Measurements from ENCODE around the gene GPER1.
A peak's percentile ranks its signal among the peaks of the same experiment; 100 is the strongest.
"Not testable (repeated sequence)": the region's sequence is repeated elsewhere in the genome, so short reads cannot be mapped to it uniquely, and the experiment has no call there.

Gene GPER1

GRCh38 chr7:1087952-1088920 is at the start of gene GPER1:
TSS of gene GPER1 (plus strand) at chr7:1088113. CDS start at chr7:1091729, 3,616 bp downstream.
- peak; percentile 24 for DNase-seq

- DNase-seq, result not testable (repeated sequence)
These were observed 47.7 kb upstream of the GPER1 start for GRCh38 chr7:1040233-1040632.

GRCh38 chr7:1040790-1041189 is 47.1 kb upstream of the GPER1 start:
- peak; percentile 58 for DNase-seq

- DNase-seq, result peak; percentile 8
These were observed 46.1 kb upstream of the GPER1 start for GRCh38 chr7:1041551-1042491.

- no peak for DNase-seq
These were observed 45.5 kb upstream of the GPER1 start for GRCh38 chr7:1042492-1042833.

DNA sequence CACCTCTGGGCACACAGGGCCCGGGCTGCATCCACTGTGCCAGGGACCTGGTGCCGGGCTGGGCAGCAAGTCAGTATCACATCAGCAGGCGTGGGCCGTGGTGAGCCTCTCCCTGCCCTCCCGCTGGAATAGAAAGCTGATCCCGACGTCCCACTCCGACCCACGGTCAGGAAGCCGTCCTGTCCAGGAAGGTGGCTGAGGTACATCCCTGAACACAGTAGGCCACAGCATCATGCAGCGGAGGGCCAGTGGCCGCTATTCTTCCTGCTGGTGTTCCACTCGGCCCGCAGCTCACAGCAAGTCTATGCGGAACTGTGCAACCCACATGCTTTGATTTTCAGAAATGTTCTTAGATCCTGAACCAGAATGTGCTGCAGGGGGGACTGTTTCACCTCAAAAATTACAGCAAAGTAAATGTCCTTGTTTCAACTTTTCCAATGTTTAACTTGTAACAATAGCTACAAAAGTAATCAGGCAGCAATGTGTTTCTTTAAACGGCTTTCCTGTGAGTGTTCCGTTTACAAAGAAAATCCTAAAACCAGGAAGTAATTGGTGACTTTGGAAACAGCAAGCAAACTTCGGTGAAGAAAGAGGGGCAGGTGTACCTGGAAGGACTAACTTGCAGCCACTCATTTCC is 44.2 kb upstream of the GPER1 start:
- DNase-seq, result no peak

DNA sequence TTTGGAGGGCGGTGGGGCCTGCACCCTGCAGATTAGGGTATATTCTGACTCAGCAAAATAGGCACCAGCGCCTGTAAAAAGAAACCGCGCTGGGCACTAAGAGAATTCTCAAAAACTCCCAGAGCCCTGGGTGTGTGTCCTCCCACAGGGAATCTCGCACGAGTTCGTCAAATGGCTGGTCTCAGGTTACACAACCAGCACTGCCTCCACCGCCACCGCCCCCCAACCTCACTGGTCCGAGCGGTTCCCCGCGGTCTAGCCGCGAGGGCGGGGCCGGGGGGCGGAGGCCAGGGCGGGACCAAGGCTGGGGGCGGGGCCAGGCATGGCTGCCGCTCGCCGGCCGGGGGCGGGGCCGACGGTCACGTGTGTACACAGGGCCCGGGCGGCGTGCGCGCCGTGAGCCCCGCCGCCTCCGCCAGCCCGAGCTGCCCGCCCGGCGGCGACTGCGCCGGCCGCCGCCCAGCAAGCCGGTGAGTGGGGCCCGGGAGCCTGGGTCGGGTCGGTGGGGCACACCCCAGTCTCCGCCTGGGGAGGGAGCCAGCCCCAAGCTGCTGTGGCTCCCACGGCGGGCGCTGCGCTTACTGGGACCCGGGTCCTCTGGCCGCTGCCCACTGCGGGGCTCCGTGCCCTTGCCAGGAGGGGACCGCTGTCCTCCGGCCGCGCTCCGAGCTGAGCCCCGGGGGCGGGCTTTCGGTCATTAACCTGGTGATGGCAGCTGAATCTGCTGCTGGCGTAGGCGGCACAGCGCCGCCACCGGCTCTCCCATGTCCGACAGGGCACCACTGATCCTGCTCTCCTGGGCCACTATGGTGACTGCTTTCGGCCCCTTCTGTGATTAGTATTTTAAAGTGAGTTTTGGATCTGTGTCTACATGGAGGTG is 43.5 kb upstream of the GPER1 start, which contains the start of gene GPR146:
Gene GPR146, plus strand, starts transcription at position 358 of the 880 bp plus-strand sequence. CDS start 12,970 bp downstream, outside the sequence.
- DNase-seq, result peak; percentile 95

DNA sequence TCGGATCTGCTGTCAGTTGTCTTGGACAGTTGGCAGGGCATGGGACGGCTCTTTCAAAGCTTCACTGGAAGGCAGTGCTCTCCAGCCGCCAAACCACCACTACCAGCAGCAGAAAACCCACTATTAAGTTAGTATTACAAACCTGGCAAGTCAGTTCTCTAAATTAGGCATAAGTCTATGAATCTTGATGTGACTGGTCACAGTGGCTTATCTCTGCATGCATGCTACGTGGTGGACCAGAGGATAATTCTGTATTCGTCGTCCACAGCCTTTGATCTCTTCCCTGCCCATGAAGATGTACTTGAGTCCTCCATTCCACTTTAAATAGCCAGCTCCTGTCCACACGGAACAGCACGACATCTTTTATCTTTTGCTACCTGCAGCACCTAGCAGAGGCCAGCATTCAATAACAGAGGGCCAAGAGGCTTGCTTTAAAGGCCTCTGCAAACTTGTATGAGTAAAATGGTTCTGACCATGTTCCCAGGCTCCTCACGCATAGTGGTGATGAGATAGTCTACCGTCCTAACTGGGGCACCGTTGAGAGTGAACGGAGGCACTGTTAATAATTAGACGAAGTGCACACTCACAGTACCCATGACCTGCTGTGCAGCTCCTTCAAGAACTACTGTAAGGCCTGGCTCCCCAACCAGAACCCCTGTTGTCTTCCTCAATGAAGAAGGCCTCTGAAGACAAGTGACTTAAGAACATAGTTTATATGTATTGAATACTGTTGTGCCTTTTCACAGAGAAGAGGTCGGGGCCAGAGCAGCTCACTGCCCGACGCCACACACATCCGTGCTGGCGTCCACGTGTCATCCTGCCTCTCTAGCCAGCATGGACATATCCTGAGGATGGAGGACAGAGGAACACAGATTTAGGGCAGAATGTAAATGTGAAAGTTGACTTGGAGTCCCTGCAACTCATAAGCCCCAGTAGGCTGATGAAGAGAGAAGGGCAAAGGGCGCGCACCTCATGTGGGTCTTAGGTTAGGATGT is 42.5 kb upstream of the GPER1 start:
- no peak for DNase-seq

DNA sequence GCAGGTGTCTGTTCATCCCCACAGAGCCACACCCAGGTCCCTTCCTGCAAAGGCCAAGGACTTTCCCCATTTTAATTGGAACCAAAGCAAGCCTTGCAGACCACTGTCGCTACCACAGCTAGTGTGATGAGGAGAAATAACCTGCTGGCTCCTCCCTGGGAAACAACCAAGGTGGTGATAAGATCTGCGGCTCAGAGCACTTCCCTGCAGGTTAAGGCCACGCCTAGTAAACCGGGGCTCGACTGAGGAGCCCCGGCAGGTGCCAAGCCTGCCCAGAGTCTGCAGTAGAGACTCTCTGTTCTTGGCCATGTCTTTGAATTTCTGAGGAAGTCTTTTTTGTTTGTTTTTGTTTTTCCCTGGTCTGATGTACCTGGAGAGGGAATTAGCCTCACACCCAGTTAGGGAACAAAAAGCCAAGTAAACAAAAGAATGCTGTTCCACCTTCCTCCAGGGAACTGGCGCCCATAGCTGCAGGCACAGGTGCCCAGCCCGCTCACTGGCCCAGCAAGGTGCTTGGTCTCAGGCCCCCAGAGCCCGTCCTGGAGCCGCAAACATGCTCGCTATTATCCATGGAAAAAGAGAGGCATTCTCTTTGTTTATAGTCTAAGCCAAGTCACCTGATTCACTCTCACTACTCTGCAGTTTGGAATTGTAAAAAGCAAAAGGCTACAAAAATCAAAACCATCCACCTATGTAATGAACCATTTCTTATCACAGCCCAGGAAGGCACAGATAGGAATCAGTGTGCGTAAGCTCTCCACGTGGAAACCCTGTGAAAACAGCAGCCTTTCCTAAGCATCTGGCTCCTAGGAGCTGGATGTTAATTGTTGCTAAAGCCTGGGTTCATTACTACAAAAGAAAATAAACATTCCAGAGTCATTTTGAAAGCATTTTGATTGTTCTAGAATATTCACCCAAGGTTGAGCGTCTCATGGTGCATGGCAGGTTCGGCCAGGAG is 40.9 kb upstream of the GPER1 start:
- DNase-seq, result no peak

DNA sequence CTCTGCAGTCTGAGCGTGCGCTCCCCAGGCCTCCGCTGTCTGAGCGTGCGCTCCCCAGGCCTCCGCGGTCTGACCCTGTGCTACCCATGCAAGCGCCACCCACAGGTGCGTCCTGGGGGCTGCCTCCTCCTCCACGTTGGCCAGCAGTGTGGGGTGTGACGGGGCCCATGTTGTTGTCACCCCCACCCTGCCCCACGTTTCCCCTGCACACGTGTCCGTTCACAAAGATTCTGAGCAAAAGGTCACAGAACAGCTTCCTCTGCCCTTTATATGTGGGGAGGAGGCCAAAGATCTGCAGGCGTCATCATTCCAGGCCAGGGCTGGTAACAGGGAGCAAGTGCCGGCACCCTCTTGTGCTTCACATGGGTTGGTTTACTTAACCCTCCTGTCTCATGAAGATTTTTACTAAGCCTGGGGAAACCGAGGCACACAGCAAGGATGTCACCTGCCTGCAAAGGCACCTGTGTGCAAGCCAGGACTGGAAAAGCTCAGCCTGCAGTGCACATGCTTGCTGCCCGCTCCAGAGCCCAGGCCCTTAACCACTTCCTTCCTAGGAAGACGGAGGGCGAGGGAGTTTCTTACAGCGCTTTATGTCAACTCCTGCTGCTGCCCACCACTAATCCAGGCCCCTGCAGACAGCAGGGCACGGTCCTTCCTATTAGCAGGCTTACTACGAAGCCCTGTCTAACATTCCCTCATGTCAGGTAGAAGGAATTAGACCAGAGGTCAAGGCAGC is 38.7 kb upstream of the GPER1 start:
- no peak for DNase-seq

GRCh38 chr7:1049801-1050200 is 38.1 kb upstream of the GPER1 start:
- no peak for DNase-seq

DNA sequence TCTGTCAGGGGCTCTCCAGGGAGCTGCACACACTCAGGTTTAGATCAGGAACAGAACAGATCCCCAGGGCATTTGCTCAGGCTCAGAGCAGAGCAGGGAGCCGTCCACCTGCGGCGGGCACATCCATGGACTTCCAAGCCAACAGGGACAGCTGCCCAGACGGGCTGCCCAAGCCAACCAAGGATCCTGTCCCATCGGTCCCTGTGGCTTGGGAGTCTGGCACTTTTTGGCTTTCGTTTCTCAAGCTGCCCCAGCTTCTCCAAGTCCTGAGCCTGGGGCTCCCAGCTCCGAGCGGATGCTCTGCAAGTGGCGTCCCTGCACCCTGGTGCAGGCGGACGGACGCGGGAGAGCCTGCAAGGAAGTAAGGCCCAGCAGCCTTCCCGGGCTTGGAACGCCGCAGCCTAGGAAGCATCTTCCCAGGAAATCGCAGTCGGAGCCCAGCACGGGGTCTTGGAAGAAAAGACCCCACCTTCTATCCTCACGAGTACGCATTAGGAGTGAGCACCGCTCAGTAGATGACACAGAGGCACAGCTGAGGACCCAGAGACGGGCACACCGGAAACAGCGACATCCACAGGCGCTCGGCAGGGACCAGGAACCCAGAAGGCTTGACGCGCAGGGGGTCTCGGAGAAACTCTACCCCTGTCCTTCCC is 37.5 kb upstream of the GPER1 start:
- DNase-seq, result no peak

GRCh38 chr7:1050956-1051690 is 36.8 kb upstream of the GPER1 start:
- DNase-seq, result no peak

DNA sequence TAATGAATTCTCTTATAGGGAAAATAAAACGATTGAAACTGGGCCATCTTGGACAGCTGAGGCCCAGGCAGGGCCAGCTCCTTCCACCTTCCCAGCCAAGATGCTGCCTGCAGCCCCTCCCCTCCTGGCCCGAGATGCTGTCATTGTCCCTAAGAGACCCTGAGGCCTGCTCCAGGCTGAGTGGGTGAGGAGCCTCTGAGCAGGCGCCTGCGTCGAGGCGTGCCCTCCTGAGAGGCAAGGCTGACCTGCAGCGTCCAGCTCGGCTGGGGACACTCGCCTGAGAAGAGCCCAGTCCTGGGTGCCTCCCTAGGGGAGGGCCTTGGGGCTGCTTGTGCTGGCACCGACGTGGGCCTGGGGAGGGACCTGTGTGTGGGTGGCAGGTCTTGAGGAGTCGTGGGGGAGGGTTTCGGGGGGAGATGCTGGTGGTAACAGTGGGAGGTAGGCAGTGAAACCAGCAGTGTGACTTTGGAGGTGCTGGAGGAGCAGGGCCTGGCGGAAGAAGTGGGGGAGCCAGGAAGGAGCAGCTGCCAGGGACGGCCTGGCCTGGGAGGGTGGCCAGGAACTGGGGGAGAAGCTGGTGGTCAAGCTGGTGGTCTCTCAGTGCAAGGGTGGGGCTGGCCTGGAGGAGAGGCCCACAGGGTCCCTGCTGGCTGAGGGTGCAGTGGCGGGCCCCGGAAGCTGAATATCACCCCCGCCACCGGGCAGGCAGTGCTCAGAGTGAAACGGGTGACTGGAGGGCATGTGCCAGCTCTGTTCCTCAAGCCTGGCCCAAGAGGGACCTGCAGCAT is 35.7 kb upstream of the GPER1 start:
- no peak for DNase-seq

DNA sequence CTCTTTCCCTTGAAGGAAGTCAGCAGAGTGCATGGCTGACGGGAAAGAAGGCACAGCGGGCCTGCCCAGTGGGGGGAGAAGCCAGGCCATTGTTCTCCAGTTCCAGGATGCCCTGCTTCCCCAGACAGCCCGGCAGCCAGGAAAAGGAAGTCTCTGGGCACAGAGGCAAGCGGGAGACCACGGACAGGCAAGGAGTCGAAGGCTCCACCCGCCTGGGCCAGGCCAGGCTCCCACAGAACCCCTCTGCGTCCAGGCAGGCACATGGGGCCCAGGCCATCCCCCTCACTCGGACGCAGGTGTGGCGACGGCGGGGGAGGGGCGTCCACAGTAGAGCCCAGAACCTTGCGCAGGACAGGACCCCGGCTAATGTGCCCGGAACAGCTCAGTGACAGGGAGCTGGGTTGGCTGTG is 34.9 kb upstream of the GPER1 start:
- DNase-seq, result no peak

GRCh38 chr7:1053816-1054370 is 34.0 kb upstream of the GPER1 start:
- no peak for DNase-seq

All from fibroblast of skin of right biceps (primary cell).